Activated T-cell treated with anti-CD3 and anti-CD28 coated beads, Interleukin-2, amount 50 U/mL, for 24 hours (primary cell): ENCODE measurements around the gene HS3ST3A1.

ENCODE experiments used
- DNase-seq: peaks from one replicate; pipeline ENCODE4 v3.0.0-alpha.2; 2020
- H3K27ac Mint-ChIP-seq: 2 replicates; pipeline ENCODE4 v1.8.0; 2020; ENCODE audit warnings: mild to moderate bottlenecking, mixed read lengths
- H3K27me3 Mint-ChIP-seq: 2 replicates; pipeline ENCODE4 v1.8.0; 2020; ENCODE audit warnings: mixed read lengths
- H3K36me3 Mint-ChIP-seq: 2 replicates; pipeline ENCODE4 v1.8.0; 2020; ENCODE audit warnings: low read depth, mixed read lengths
- H3K4me1 Mint-ChIP-seq: 2 replicates; pipeline ENCODE4 v1.8.0; 2020; ENCODE audit warnings: low read depth, mixed read lengths
- H3K4me3 Mint-ChIP-seq: 2 replicates; pipeline ENCODE4 v1.8.0; 2020; ENCODE audit warnings: mild to moderate bottlenecking, moderate library complexity, mixed read lengths
- H3K9me3 Mint-ChIP-seq: 2 replicates; pipeline ENCODE4 v1.8.0; 2020; ENCODE audit warnings: mixed read lengths

HS3ST3A1 gene

DNA sequence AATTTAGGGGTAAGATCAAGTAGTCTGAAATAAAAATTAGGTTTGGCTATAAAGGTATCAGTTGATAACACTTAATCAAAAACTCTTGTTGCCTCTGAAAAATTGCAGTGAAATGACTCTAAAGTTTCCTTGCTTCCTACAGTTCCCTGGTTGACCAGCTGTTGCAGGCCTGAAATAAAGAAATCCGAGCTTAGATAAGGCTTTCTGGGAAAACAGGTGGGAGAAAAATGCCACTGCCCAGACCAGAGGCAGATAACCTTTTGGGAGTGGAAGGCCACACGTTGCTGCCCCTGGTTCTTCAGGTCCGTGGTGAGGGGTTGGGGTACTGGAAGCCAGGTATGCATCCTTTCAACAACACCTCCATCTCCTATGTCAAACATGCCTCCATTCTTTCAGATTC, 111.3 kb downstream of the HS3ST3A1 start:
- DNase-seq: no peak
- Mint-ChIP-seq H3K9me3 (no peaks in the 10 kb centered on the region), H3K36me3 (no peaks in the 10 kb centered on the region), H3K4me3 (no peak overlapping the region), H3K27me3 (peaks cover 5% of the 10 kb centered on the region), H3K27ac (no peak overlapping the region), H3K4me1 (no peaks in the 10 kb centered on the region)

DNA sequence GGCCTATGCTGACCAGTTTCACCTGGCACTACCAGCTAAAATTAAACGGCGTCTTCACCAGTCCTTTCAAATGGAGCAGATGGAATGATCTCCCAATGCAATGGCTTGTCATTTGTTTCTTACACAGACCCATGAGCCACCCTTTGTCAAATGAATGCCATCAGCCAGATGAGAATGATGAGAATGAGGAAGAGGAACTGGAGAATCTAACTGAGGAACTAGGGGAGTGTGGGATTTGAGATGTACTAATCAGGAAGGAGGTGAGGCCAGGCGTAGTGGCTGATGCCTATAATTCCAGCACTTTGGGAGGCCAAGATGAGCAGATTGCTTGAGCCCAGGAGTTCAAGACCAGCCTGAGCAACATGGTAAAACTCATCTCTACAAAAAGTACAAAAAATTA, 116.4 kb downstream of the HS3ST3A1 start:
- DNase-seq: no peak
- Mint-ChIP-seq H3K9me3 (peaks cover 7% of the 10 kb centered on the region), H3K36me3 (no peaks in the 10 kb centered on the region), H3K27ac (no peak overlapping the region), H3K4me3 (no peak overlapping the region), H3K27me3 (peaks cover 11% of the 10 kb centered on the region), H3K4me1 (no peaks in the 10 kb centered on the region)

DNA sequence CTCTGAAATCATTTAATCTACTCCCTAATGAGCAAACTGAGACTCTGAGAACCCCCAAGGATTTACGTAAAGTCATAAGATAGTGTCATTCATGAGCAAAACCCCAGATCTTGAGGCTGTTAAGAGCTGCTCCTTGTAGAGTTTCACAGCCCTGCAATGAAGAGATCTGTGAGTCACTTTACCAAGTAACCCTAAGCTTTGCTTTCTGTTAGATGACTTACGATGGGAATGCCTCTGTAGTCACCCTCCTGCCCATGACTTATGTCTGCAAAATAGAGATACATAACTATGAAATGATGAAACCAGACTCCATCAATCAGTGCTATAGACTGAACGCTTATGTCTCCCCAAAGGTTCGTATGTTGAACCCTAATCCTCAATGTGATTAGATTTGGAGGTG, 117.7 kb downstream of the HS3ST3A1 start:
- Mint-ChIP-seq H3K36me3 (no peaks in the 10 kb centered on the region), H3K27me3 (peaks cover 11% of the 10 kb centered on the region), H3K4me1 (no peaks in the 10 kb centered on the region), H3K27ac (no peak overlapping the region), H3K9me3 (peaks cover 14% of the 10 kb centered on the region), H3K4me3 (no peak overlapping the region)
- DNase-seq: no peak

DNA sequence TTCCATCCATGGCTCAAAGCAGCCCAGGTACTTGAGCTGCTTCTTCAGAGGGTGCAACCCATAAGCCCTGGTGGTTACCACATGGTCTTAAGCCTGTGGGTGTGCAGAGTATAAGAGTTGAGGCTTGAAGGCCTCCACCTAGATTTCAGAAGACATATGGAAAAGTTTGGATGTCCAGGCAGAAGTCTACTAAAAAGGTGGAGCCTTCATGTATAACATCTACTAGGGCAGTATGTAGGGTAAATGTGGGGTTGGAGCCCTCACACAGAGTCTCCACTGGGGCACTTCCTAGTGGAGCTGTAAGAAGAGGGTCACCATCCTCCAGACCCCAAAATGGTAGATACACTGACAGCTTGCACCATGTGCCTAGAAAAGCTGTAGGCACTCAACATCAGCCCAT, 120.9 kb downstream of the HS3ST3A1 start:
- H3K4me1 Mint-ChIP-seq: no peaks in the 10 kb centered on the region
- no peak overlapping the region for H3K27ac Mint-ChIP-seq
- peaks cover 19% of the 10 kb centered on the region for H3K27me3 Mint-ChIP-seq
- DNase-seq: no peak
- H3K4me3 Mint-ChIP-seq: no peak overlapping the region
- no peaks in the 10 kb centered on the region for H3K36me3 Mint-ChIP-seq
- peaks cover 14% of the 10 kb centered on the region for H3K9me3 Mint-ChIP-seq

DNA sequence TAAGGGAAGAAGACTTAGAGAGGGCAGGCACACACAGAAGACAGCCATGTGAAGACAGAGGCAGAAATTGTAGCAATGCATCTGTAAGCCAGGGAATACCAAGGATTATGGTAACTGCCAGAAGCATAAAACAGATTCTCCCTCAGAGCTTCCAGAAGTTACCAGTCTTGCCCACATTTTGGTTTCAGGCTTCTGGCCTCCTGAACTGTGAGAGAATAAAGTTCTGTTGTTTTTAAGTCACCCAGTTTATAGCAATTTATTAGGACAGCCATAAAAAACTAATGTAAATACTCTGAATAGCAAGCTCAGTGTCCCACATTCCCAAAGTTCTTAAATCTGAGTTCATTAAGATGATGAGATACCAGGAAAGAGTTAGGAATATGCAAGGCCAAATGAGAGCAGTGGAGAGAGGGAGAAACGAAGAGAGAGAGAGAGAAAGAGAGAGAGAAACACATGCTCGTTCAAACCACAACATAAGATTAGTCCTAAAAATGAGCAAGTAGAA, 123.4 kb downstream of the HS3ST3A1 start:
- Mint-ChIP-seq H3K36me3 (no peaks in the 10 kb centered on the region), H3K27me3 (peaks cover 32% of the 10 kb centered on the region), H3K4me1 (no peaks in the 10 kb centered on the region), H3K4me3 (no peak overlapping the region), H3K27ac (no peak overlapping the region), H3K9me3 (peaks cover 14% of the 10 kb centered on the region)
- no peak for DNase-seq

DNA sequence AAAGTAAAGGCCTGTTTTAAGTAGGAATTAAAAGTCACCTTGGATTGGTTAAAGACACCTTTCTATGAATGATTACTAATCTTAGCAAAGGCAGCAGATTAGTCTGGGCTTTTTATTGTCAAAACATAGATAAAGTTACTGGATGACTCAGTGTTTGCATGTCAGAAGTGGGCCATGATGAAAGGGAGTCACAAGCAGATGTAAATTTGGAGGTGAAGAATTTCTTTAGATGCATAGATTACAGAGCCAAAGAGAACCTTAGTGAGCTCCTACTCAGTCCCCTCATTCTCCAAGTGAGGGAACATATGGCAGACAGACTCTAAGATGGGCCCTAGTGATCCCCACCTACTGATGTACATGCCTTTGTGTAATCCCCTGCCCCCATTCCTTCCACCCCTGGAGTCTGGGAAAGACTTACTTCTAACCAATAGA, 124.5 kb downstream of the HS3ST3A1 start:
- peaks cover 14% of the 10 kb centered on the region for H3K9me3 Mint-ChIP-seq
- no peak for DNase-seq
- H3K27me3 Mint-ChIP-seq: peaks cover 32% of the 10 kb centered on the region
- H3K4me3 Mint-ChIP-seq: no peak overlapping the region
- H3K27ac Mint-ChIP-seq: no peak overlapping the region
- no peaks in the 10 kb centered on the region for H3K36me3 Mint-ChIP-seq
- no peaks in the 10 kb centered on the region for H3K4me1 Mint-ChIP-seq

DNA sequence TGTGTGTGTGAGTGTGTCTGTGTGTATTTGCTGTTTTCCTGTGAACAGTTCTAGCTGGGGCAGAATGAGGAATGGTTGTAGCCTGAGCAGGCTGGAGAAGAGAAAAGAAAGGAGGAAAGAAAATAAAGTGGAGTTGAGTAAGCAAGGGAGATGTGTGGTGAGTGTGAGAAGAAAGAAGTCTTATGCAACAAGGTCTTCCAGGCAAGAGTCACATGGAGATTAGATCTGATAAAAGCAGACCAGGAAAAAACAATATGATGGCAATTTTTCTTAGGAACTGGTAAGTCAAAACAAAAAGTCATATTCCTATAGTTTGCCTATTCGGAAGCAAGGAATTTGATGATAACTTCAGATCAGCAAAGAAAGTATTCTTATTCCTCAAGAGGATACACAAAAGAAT, 125.0 kb downstream of the HS3ST3A1 start:
- Mint-ChIP-seq H3K27me3 (peaks cover 32% of the 10 kb centered on the region), H3K9me3 (peaks cover 12% of the 10 kb centered on the region), H3K27ac (no peak overlapping the region), H3K36me3 (no peaks in the 10 kb centered on the region), H3K4me1 (no peaks in the 10 kb centered on the region), H3K4me3 (no peak overlapping the region)
- DNase-seq: no peak

DNA sequence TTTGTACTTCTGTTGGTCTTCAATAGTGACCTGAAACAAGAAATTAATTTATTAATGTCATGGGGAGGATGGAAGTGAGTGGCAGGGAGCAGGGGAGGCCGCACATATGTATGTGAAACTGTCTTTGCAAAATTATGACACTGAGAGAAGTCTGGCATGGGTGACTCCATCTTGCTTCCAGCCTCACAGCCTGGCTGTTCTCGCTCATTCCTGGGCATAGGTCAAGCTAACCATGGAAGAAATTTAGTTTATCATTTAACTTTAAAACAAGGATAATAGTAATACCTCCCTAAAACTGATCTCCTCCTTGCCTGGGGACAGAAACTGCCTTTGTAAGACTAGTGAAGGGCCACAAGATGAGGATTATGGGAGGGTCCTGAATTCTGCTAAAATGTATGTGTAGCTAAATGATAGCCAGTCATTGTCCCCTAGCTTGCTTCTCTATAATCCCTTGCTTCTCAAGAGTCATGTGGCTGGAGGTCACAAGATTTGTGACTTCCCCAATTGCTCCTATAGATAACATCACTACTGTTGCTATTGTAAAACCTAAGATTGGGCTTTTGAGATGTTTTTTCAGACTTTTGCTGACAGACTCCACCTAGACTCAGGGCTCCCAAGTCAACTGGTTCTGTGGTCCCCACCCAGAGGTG, 126.0 kb downstream of the HS3ST3A1 start:
- H3K9me3 Mint-ChIP-seq: peaks cover 8% of the 10 kb centered on the region
- H3K4me1 Mint-ChIP-seq: no peaks in the 10 kb centered on the region
- H3K27me3 Mint-ChIP-seq: peaks cover 32% of the 10 kb centered on the region
- H3K36me3 Mint-ChIP-seq: no peaks in the 10 kb centered on the region
- H3K4me3 Mint-ChIP-seq: no peak overlapping the region
- DNase-seq: no peak
- H3K27ac Mint-ChIP-seq: no peak overlapping the region

DNA sequence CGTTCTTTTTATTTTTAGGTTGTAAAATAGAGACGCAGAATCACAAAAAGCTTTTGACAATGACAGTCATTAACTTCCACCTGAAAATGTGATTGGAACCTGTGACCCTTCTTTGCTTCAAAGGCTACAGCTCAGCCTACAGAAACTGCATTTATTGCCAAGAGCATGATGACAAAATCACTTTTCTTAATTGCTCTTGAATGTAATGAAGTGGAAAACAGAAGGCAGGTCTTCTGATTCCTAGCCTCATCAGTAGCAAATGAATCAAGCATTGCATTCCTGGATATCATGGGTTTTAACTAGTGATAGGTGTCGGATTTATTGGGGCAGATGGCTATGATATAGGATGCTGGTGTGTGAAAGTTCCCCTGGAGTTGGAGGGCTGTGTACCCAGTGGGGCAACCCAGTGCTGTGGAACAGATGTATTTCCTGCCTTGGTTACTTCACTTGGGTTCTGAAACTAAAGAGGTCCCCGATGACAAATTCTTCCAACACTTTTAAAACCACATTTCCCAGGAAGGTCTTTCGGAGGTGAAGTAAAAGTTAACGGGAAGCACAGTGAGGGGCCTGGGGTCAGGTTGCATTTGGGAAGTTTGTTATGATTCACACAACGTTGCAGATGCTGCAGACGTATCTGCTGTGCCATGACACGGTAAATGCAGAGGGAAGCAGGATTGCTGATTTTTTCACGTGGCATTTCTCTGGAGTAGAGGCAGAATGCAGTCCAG, 127.5 kb downstream of the HS3ST3A1 start:
- Mint-ChIP-seq H3K4me3 (no peak overlapping the region), H3K36me3 (no peaks in the 10 kb centered on the region), H3K9me3 (no peaks in the 10 kb centered on the region), H3K4me1 (no peaks in the 10 kb centered on the region), H3K27ac (no peak overlapping the region), H3K27me3 (peaks cover 32% of the 10 kb centered on the region)
- no peak for DNase-seq

DNA sequence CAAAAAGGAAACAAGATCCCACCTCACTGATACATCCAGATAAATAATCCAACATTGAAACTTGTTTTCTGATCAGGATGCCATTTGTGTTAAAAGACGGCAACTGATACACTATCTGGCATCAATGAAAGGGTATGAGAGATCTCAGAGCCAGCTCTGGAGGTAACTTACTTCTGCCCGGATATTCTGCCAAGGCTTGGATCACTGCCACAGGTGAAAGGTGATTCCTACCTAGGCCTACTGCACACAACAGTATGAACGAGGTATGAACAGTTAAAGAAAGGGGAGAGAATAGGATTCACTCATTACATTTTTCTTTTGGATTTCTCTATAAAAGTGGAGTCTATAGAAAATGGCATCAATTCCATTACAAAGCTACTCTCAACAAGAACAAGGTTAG, 136.1 kb downstream of the HS3ST3A1 start:
- Mint-ChIP-seq H3K36me3 (no peaks in the 10 kb centered on the region), H3K4me3 (no peak overlapping the region), H3K4me1 (no peaks in the 10 kb centered on the region), H3K27me3 (no peaks in the 10 kb centered on the region), H3K27ac (no peak overlapping the region), H3K9me3 (no peaks in the 10 kb centered on the region)
- DNase-seq: no peak

DNA sequence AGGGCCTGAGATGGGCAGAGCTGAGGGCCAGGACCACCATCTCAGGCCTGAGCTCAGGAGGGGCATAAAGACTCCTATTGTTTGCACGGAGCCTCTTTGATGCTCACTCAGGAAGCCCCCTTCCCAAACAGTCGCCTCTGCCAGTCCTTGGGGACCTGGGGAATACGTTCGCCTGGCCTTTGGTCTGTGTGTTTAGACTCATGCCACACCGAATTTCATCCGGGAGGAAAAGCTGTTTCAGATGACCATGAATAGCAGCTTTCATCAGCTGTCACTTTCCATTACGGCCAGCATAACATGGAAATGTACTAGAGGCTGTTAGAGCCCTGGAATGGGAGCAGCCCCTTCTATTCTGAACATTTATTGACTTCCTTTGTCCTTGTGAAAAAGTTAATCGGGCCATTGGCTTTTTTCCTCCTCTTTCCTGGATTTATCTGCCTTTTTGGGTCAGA, 139.0 kb downstream of the HS3ST3A1 start:
- DNase-seq: no peak
- Mint-ChIP-seq H3K9me3 (no peaks in the 10 kb centered on the region), H3K4me1 (no peaks in the 10 kb centered on the region), H3K27me3 (peaks cover 6% of the 10 kb centered on the region), H3K4me3 (no peak overlapping the region), H3K27ac (no peak overlapping the region), H3K36me3 (no peaks in the 10 kb centered on the region)

DNA sequence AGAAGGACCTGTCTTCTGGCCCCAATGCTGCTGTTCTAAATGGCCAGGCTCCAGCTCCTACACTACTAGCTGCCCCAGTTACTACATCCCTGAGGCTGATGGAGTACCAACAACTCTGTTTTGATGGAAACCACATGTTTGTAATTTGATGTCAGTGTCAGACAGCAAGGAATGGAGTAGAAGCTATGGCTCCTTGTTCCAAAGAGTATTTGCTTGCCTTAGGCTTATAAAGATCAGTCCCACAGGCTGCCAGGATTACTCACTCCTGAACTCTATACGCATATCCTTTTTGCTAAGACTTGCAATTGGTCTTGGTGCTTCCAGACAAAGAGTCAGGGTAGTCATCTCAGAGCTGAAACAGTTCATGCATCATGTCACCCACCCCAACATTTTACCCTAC, 139.6 kb downstream of the HS3ST3A1 start:
- H3K27me3 Mint-ChIP-seq: peaks cover 8% of the 10 kb centered on the region
- H3K4me1 Mint-ChIP-seq: no peaks in the 10 kb centered on the region
- DNase-seq: no peak
- H3K36me3 Mint-ChIP-seq: no peaks in the 10 kb centered on the region
- H3K4me3 Mint-ChIP-seq: no peak overlapping the region
- H3K9me3 Mint-ChIP-seq: no peaks in the 10 kb centered on the region
- H3K27ac Mint-ChIP-seq: no peak overlapping the region

DNA sequence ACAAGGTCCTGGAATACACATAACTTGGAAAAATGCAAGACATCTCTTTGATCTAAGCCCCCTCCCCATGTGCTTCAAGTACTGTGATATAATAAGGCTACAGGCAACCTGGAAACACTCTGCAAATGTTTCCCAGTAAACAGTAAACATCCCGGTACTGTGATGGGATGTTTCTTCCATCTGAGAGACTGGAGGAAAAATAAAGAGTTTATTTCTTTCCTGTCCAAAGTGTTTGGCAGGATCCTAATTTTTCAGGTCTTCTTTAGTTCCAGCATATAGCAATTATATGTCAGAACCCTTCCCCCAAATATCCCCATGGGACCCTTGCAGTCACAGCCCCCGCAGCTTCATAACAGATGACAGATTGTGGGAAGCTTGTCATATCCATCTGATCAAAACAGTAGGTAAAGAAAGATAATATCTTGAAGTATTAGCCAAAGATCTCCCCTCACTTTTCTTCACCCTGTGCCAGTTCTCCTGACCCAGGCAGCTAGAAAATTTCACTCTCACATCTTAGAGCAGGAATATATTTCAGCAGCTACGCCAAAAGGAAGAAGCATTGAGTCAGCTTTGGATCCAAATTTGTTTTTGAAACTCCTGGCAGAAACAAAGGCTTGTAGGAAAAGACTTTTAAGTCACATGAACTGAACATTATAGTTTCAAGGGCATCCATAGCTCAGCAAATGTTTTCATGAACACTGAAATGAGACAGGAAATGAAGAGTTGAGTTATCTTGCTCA, 141.3 kb downstream of the HS3ST3A1 start:
- Mint-ChIP-seq H3K27me3 (peaks cover 8% of the 10 kb centered on the region), H3K27ac (no peak overlapping the region), H3K36me3 (no peaks in the 10 kb centered on the region), H3K9me3 (no peaks in the 10 kb centered on the region), H3K4me1 (no peaks in the 10 kb centered on the region), H3K4me3 (no peak overlapping the region)
- no peak for DNase-seq

DNA sequence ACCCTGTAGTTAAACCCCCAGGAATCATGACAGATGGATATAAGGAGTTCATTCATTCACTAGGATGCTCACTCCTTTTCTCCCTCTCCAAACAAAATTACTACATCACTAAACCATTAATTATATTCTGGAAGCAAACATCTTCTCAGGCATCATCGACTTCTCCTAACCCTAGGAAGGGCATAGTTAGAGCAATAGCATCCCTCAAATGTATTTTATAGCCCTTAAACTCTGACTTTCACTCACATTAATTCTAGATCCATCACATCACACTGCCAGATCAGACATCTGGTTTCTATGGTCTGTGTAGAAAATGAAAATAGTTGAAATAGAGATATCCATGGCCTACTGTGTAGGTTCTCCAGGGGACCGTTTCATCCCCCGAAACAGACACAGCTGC, 143.9 kb downstream of the HS3ST3A1 start:
- Mint-ChIP-seq H3K9me3 (no peaks in the 10 kb centered on the region), H3K27me3 (peaks cover 10% of the 10 kb centered on the region), H3K36me3 (no peaks in the 10 kb centered on the region), H3K4me1 (no peaks in the 10 kb centered on the region), H3K27ac (no peak overlapping the region), H3K4me3 (no peak overlapping the region)
- no peak for DNase-seq
